Panc1 (cell line): ENCODE results near the gene PLA2G12B. TPM values are rescaled to one million over a fixed set of nuclear protein-coding genes. Genes with fewer than 3 reads are reported as not detected.

Experiments
- ATAC-seq: fragments of 200-7000 bp; cut with Tn5 transposase; 2 replicates; pipeline ENCODE4 v1.9.1; 2020; ENCODE audit warnings: mild to moderate bottlenecking, moderate library complexity
- BruUV-seq: library from RNA; stranded (reverse); fragments of 400-500 nt; replicated peaks from 2 replicates; lab custom pipeline; 2021; lab: Mats Ljungman, UMichigan
- CTCF ChIA-PET: fragments of 300-600 bp; sonication (Branson Sonifier 250); formaldehyde crosslinking; loops from one replicate; lab custom pipeline; 2022; ENCODE audit warnings: antibody characterized with exemption; lab: Charles Lee
- POLR2A ChIA-PET: fragments of 300-600 bp; sonication (Branson Sonifier 250); formaldehyde crosslinking; loops from one replicate; lab custom pipeline; 2022; ENCODE audit warnings: antibody characterized with exemption; lab: Charles Lee
- DNase-seq: peaks from one replicate; pipeline ENCODE4 v3.0.0-alpha.2; 2010; ENCODE audit warnings: low read depth, low spot score
- H3K27ac ChIP-seq: 2 replicates; pipeline ENCODE4 v1.5.1; 2011; ENCODE audit warnings: mild to moderate bottlenecking, low read length, inconsistent platforms
- H3K27me3 ChIP-seq: fragments of 200-500 bp; sonication (Bioruptor generic); 2 replicates; pipeline ENCODE4 v1.6.0; 2014; ENCODE audit warnings: low read length, inconsistent platforms; ENCODE audit not compliant: control insufficient read depth, insufficient read depth
- H3K36me3 ChIP-seq: fragments of 200-500 bp; sonication (Bioruptor generic); 2 replicates; pipeline ENCODE4 v1.5.1; 2014; ENCODE audit warnings: inconsistent platforms, mild to moderate bottlenecking, low read length, moderate library complexity; ENCODE audit not compliant: control insufficient read depth, insufficient read depth
- H3K4me1 ChIP-seq: 2 replicates; pipeline ENCODE4 v1.5.1; 2011; ENCODE audit warnings: inconsistent platforms, mild to moderate bottlenecking, low read length, moderate library complexity; ENCODE audit not compliant: control insufficient read depth, insufficient read depth
- H3K4me3 ChIP-seq, 2 experiments: 2 replicates each; pipeline ENCODE4 v1.5.1; 2011 to 2012; ENCODE audit warnings: low read depth in 2 of 2, low read length in 2 of 2, mild to moderate bottlenecking in 2 of 2, inconsistent platforms in 1 of 2, moderate library complexity in 1 of 2
- H3K9me3 ChIP-seq: fragments of 200-500 bp; sonication (Bioruptor generic); 2 replicates; pipeline ENCODE4 v1.5.1; 2014; ENCODE audit warnings: low read depth, mild to moderate bottlenecking, inconsistent platforms, low read length, moderate library complexity; ENCODE audit not compliant: control insufficient read depth, insufficient read depth
- POLR2AphosphoS5 ChIP-seq: IDR thresholded peaks from 2 replicates; pipeline ENCODE4 v1.6.1; 2012; ENCODE audit warnings: mild to moderate bottlenecking, low read depth, low read length, moderate library complexity
- SIN3A ChIP-seq: IDR thresholded peaks from 2 replicates; pipeline ENCODE4 v1.6.1; 2012; ENCODE audit warnings: low read depth, mild to moderate bottlenecking, low read length, moderate library complexity, borderline replicate concordance; ENCODE audit not compliant: insufficient read depth
- TCF7L2 ChIP-seq: IDR thresholded peaks from 2 replicates; pipeline ENCODE4 v1.6.1; 2011; ENCODE audit warnings: mild to moderate bottlenecking, low read depth, low read length, inconsistent platforms
- in situ Hi-C: cut with HindIII; loops from 2 replicates; pipeline ENCODE4 v1.10.0; 2016; ENCODE audit warnings: low sequenced_read_pairs, low pct_unique_long_range_greater_than_20kb
- intact Hi-C: fragments of 100-400 bp; cut with micrococcal nuclease; formaldehyde crosslinking; loops from one replicate; pipeline ENCODE4 v1.10.0; 2022; ENCODE audit not compliant: unreplicated experiment
- total RNA-seq: library from RNA; stranded (reverse); gene quantifications from one replicate; pipeline ENCODE4 v1.2.1, GENCODE V29; 2021; ENCODE audit not compliant: unreplicated experiment
- TF ChIP-seq, protein P1 (sequence below), 2 experiments: IDR thresholded peaks; 2 replicates each; pipeline ENCODE4 v1.6.1; 2011 to 2012; ENCODE audit warnings: low read depth in 2 of 2, control low read depth in 1 of 2, low read length in 1 of 2, mild to moderate bottlenecking in 1 of 2, moderate library complexity in 1 of 2; ENCODE audit not compliant: insufficient read depth in 1 of 2
- TF ChIP-seq, protein P2 (sequence below): fragments of 450-650 bp; IDR thresholded peaks from 2 replicates; pipeline ENCODE4 v1.5.1; 2017; ENCODE audit warnings: mild to moderate bottlenecking

PLA2G12B gene
- total RNA-seq, 1 experiment from 2014 or later: not detected

GRCh38 chr10:72979709-72980108, 25.1 kb upstream of the PLA2G12B start:
- POLR2A ChIA-PET: no interaction called here

DNA sequence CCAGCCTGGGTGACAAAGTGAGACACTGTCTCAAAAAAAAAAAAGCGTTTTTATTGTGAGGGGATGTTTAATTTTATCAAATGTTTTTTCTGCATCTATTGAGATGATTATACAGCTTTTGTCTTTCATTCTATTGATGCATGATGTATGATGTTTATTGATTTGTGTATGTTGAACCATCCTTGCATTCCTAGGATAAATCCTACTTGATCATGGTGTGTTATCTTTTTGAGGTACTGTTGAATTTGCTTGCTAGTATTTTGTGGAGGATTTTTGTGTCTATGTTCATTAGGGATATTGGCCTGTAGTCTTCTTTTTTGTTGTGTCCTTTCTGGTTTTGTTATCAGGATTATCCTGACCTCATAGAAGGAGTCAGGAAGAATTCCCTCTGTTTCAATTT, 22.3 kb upstream of the PLA2G12B start:
- Histone ChIP-seq H3K4me3 (no peak overlapping the region), H3K27me3 (no peaks in the 10 kb centered on the region), H3K4me1 (no peaks in the 10 kb centered on the region), H3K36me3 (no peaks in the 10 kb centered on the region), H3K9me3 (peaks cover 19% of the 10 kb centered on the region; the same call in 1 of the 2 replicates), H3K27ac (no peak overlapping the region)
- ChIA-PET CTCF (no interaction called here), POLR2A (interaction anchor here (0.6 kb wide), 1 partner anchor 11 kb away, joined by 7 read pairs; no protein-coding TSS in a partner anchor)
- intact Hi-C loops (no loop called here), in situ Hi-C loops (no loop called here)
- TF ChIP-seq TCF7L2: no peak
- no peak for TF ChIP-seq SIN3A
- TF ChIP-seq, protein P1, sequence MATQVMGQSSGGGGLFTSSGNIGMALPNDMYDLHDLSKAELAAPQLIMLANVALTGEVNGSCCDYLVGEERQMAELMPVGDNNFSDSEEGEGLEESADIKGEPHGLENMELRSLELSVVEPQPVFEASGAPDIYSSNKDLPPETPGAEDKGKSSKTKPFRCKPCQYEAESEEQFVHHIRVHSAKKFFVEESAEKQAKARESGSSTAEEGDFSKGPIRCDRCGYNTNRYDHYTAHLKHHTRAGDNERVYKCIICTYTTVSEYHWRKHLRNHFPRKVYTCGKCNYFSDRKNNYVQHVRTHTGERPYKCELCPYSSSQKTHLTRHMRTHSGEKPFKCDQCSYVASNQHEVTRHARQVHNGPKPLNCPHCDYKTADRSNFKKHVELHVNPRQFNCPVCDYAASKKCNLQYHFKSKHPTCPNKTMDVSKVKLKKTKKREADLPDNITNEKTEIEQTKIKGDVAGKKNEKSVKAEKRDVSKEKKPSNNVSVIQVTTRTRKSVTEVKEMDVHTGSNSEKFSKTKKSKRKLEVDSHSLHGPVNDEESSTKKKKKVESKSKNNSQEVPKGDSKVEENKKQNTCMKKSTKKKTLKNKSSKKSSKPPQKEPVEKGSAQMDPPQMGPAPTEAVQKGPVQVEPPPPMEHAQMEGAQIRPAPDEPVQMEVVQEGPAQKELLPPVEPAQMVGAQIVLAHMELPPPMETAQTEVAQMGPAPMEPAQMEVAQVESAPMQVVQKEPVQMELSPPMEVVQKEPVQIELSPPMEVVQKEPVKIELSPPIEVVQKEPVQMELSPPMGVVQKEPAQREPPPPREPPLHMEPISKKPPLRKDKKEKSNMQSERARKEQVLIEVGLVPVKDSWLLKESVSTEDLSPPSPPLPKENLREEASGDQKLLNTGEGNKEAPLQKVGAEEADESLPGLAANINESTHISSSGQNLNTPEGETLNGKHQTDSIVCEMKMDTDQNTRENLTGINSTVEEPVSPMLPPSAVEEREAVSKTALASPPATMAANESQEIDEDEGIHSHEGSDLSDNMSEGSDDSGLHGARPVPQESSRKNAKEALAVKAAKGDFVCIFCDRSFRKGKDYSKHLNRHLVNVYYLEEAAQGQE (IDR thresholded peaks at IDR 0.05; ENCODE audit: insufficient read depth in 1 of 2, low read depth in 2 of 2, low read length in 1 of 2): no peak
- TF ChIP-seq POLR2AphosphoS5: no peak
- TF ChIP-seq, protein P2, sequence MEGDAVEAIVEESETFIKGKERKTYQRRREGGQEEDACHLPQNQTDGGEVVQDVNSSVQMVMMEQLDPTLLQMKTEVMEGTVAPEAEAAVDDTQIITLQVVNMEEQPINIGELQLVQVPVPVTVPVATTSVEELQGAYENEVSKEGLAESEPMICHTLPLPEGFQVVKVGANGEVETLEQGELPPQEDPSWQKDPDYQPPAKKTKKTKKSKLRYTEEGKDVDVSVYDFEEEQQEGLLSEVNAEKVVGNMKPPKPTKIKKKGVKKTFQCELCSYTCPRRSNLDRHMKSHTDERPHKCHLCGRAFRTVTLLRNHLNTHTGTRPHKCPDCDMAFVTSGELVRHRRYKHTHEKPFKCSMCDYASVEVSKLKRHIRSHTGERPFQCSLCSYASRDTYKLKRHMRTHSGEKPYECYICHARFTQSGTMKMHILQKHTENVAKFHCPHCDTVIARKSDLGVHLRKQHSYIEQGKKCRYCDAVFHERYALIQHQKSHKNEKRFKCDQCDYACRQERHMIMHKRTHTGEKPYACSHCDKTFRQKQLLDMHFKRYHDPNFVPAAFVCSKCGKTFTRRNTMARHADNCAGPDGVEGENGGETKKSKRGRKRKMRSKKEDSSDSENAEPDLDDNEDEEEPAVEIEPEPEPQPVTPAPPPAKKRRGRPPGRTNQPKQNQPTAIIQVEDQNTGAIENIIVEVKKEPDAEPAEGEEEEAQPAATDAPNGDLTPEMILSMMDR: no peak
- BruUV-seq: no TSS peak
- ATAC-seq (no peak), DNase-seq (no peak)

More at GRCh38 chr10:72979709-72980108, 25.1 kb upstream of the PLA2G12B start:
- intact Hi-C loops: no loop called here
- no peak overlapping the region for H3K4me3 ChIP-seq
- H3K27ac ChIP-seq: no peak overlapping the region
- in situ Hi-C loops: no loop called here
- no peaks in the 10 kb centered on the region for H3K36me3 ChIP-seq
- ATAC-seq (no peak), DNase-seq (no peak)
- TF ChIP-seq SIN3A: no peak
- no peak for TF ChIP-seq TCF7L2
- TF ChIP-seq, protein P1 (IDR thresholded peaks at IDR 0.05; ENCODE audit: insufficient read depth in 1 of 2, low read depth in 2 of 2, low read length in 1 of 2): no peak
- no peak for TF ChIP-seq POLR2AphosphoS5
- TF ChIP-seq, protein P2: no peak
- H3K9me3 ChIP-seq: peaks cover 19% of the 10 kb centered on the region; the same call in 1 of the 2 replicates
- H3K4me1 ChIP-seq: no peaks in the 10 kb centered on the region
- no peaks in the 10 kb centered on the region for H3K27me3 ChIP-seq
- BruUV-seq: no TSS peak
- CTCF ChIA-PET: interaction anchor here (0.7 kb wide), 2 partner anchors 74 to 123 kb away, joined by 3 to 4 read pairs; no protein-coding TSS in a partner anchor
